Measurements from ENCODE around the gene TEX53. TPM values are rescaled to one million over a fixed set of nuclear protein-coding genes. Genes with fewer than 3 reads are reported as not detected.

The TEX53 gene
- total and polyA plus RNA-seq, 2 experiments from 2014 or later = 0.44 TPM; not detected in 1

DNA sequence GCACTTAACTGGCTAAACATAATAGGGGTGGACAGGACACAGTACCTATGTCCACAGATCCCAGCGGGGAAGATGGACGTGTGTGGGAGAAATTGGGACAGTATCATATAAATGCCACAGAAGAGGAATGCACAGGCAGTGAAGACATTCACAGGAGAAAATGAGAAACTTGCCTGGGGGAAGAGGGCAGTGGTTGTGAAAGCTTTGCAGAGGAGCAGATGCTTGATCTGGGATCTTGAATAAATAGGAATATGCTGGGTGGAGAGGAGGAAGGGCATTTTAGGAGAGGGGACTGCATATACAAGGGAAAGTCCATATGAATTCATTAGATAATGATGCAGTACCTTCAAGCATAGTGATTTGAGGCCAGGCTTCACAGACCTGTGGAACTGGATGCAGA is 32.9 kb downstream of the TEX53 start:
- Histone ChIP-seq H3K27me3 (no peaks in the 10 kb centered on the region), H2AFZ (no peak overlapping the region), H3K4me3 (no peak overlapping the region), H3K79me2 (peaks cover 7% of the 10 kb centered on the region), H3K9me3 (ENCODE audit: low read depth) (no peaks in the 10 kb centered on the region), H3K27ac (no peak overlapping the region), H3K36me3 (replicated peaks; ENCODE audit: insufficient read depth, low read depth) (no peaks in the 10 kb centered on the region), H4K20me1 (ENCODE audit: insufficient read depth, poor library complexity, severe bottlenecking) (no peaks in the 10 kb centered on the region), H3K4me2 (no peak overlapping the region), H3K4me1 (ENCODE audit: insufficient read depth) (no peaks in the 10 kb centered on the region), H3K9me2 (replicated peaks; ENCODE audit: insufficient read depth) (no peaks in the 10 kb centered on the region)
- no peak for DNase-seq (ENCODE audit: low spot score)
- WGBS (ENCODE audit: low lambda C conversion rate, missing lambda C conversion rate) = 92% methylated on average over 2 of the region's 2 CpGs
- TF ChIP-seq EZH2phosphoT487 (IDR thresholded peaks at IDR 0.05; ENCODE audit: low read depth, severe bottlenecking, unreplicated experiment) = no peak
- no peak for TF ChIP-seq EZH2 (IDR thresholded peaks at IDR 0.05; ENCODE audit: borderline replicate concordance)
- TF ChIP-seq, protein P1, sequence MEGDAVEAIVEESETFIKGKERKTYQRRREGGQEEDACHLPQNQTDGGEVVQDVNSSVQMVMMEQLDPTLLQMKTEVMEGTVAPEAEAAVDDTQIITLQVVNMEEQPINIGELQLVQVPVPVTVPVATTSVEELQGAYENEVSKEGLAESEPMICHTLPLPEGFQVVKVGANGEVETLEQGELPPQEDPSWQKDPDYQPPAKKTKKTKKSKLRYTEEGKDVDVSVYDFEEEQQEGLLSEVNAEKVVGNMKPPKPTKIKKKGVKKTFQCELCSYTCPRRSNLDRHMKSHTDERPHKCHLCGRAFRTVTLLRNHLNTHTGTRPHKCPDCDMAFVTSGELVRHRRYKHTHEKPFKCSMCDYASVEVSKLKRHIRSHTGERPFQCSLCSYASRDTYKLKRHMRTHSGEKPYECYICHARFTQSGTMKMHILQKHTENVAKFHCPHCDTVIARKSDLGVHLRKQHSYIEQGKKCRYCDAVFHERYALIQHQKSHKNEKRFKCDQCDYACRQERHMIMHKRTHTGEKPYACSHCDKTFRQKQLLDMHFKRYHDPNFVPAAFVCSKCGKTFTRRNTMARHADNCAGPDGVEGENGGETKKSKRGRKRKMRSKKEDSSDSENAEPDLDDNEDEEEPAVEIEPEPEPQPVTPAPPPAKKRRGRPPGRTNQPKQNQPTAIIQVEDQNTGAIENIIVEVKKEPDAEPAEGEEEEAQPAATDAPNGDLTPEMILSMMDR (IDR thresholded peaks at IDR 0.05; ENCODE audit: poor library complexity) = no peak

DNA sequence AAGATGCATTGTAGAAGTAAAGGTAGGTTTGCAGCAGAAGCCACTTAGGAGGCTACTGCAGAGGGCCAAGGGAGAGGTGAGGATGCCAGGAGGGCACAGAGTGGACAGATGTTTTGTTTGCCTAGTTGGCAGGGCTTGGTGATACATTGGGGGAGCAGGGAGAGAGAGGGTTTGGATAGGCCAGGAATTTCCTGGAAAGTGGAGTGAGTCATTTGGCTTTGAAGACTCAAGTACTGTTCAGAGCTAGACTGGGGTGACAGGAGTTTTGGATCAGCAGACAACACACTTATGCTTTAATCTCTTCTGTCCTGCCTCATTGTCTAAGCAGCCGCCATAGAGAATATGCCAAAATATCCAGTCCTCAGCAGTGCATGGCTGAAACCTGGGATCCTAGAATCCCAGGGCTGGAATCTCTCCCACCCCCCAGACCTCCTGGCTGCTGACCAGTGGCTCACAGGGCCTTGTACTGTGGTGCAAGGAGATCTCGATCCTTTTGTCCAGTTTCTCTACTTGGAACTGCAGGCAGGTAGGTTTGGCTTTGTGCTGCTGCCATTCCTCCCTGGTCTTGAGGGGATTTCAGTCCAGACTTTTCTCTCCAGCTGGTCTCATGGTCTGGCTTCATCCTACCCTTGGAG is 35.5 kb downstream of the TEX53 start:
- H2AFZ ChIP-seq = no peak overlapping the region
- no peak for DNase-seq (ENCODE audit: low spot score)
- H3K4me2 ChIP-seq = no peak overlapping the region
- H3K36me3 ChIP-seq (replicated peaks; ENCODE audit: insufficient read depth, low read depth) = no peaks in the 10 kb centered on the region
- H3K4me3 ChIP-seq = no peak overlapping the region
- no peaks in the 10 kb centered on the region for H3K9me2 ChIP-seq (replicated peaks; ENCODE audit: insufficient read depth)
- TF ChIP-seq EZH2phosphoT487 (IDR thresholded peaks at IDR 0.05; ENCODE audit: low read depth, severe bottlenecking, unreplicated experiment) (no peak), EZH2 (IDR thresholded peaks at IDR 0.05; ENCODE audit: borderline replicate concordance) (no peak)
- TF ChIP-seq, protein P1 (IDR thresholded peaks at IDR 0.05; ENCODE audit: poor library complexity) = no peak
- H3K9me3 ChIP-seq (ENCODE audit: low read depth) = no peaks in the 10 kb centered on the region
- H3K79me2 ChIP-seq = peaks cover 13% of the 10 kb centered on the region
- H3K4me1 ChIP-seq (ENCODE audit: insufficient read depth) = no peaks in the 10 kb centered on the region
- H4K20me1 ChIP-seq (ENCODE audit: insufficient read depth, poor library complexity, severe bottlenecking) = no peaks in the 10 kb centered on the region
- no peak overlapping the region for H3K27ac ChIP-seq
- no peaks in the 10 kb centered on the region for H3K27me3 ChIP-seq
- 88% methylated on average over 2 of the region's 2 CpGs for WGBS (ENCODE audit: low lambda C conversion rate, missing lambda C conversion rate)

DNA sequence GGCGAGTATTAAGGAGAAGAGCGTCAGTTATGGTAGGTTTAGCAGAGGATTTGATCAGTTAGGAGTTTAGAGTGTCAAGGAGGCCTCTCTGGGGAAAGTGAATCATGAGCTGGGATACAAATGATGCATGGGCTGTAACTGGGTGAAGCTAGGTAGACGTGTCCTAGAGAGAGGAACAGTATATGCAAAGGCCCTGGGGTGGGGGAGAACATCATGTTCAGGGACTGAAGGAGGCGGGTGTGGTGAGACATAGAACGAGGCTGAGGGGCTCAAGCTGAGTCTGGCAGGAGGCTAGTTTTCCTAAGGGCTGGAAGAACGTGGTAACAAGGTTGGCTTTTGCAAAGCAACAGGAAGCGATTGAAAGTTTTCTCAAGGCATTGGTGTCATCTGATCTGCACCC is 36.0 kb downstream of the TEX53 start:
- Histone ChIP-seq H3K4me1 (ENCODE audit: insufficient read depth) (no peaks in the 10 kb centered on the region), H3K4me3 (no peak overlapping the region), H3K27ac (no peak overlapping the region), H3K9me3 (ENCODE audit: low read depth) (no peaks in the 10 kb centered on the region), H3K79me2 (peaks cover 15% of the 10 kb centered on the region), H3K4me2 (no peak overlapping the region), H3K27me3 (no peaks in the 10 kb centered on the region), H3K9me2 (replicated peaks; ENCODE audit: insufficient read depth) (no peaks in the 10 kb centered on the region), H3K36me3 (replicated peaks; ENCODE audit: insufficient read depth, low read depth) (no peaks in the 10 kb centered on the region), H4K20me1 (ENCODE audit: insufficient read depth, poor library complexity, severe bottlenecking) (no peaks in the 10 kb centered on the region), H2AFZ (no peak overlapping the region)
- 90% methylated on average over 7 of the region's 7 CpGs for WGBS (ENCODE audit: low lambda C conversion rate, missing lambda C conversion rate)
- DNase-seq (ENCODE audit: low spot score) = no peak
- TF ChIP-seq, protein P1 (IDR thresholded peaks at IDR 0.05; ENCODE audit: poor library complexity) = no peak
- TF ChIP-seq EZH2phosphoT487 (IDR thresholded peaks at IDR 0.05; ENCODE audit: low read depth, severe bottlenecking, unreplicated experiment) = no peak
- no peak for TF ChIP-seq EZH2 (IDR thresholded peaks at IDR 0.05; ENCODE audit: borderline replicate concordance)
